ENCODE measurements around the gene PPP2R5D.

Gene PPP2R5D

GRCh38 chr6:42963855-42964605 is 20.3 kb upstream of the PPP2R5D start:
- no peak overlapping the region for H3K4me3 ChIP-seq (replicated peaks; ENCODE audit: low read depth, low read length)
- peak; percentile 70 for DNase-seq (ENCODE audit: low read depth)
- peak; percentile 36 for TF ChIP-seq CTCF (IDR thresholded peaks at IDR 0.05; ENCODE audit: low read length, missing control alignments)

- H3K4me3 ChIP-seq (replicated peaks; ENCODE audit: low read depth, low read length), result no peak overlapping the region
- TF ChIP-seq CTCF (IDR thresholded peaks at IDR 0.05; ENCODE audit: low read length, missing control alignments), result no peak
- no peak for DNase-seq (ENCODE audit: low read depth)
Measured at GRCh38 chr6:42966571-42966970, 17.8 kb upstream of the PPP2R5D start.

- DNase-seq (ENCODE audit: low read depth), result no peak
- no peak for TF ChIP-seq CTCF (IDR thresholded peaks at IDR 0.05; ENCODE audit: low read length, missing control alignments)
- no peak overlapping the region for H3K4me3 ChIP-seq (replicated peaks; ENCODE audit: low read depth, low read length)
Measured at GRCh38 chr6:42967228-42967627, 17.1 kb upstream of the PPP2R5D start.

- H3K4me3 ChIP-seq (replicated peaks; ENCODE audit: low read depth, low read length), result no peak overlapping the region
- no peak for TF ChIP-seq CTCF (IDR thresholded peaks at IDR 0.05; ENCODE audit: low read length, missing control alignments)
- DNase-seq (ENCODE audit: low read depth), result no peak
Measured at GRCh38 chr6:42968126-42968701, 16.2 kb upstream of the PPP2R5D start.

- no peak for DNase-seq (ENCODE audit: low read depth)
- H3K4me3 ChIP-seq (replicated peaks; ENCODE audit: low read depth, low read length), result no peak overlapping the region
- TF ChIP-seq CTCF (IDR thresholded peaks at IDR 0.05; ENCODE audit: low read length, missing control alignments), result no peak
Measured at GRCh38 chr6:42968783-42969182, 15.6 kb upstream of the PPP2R5D start.

GRCh38 chr6:42969431-42969830 is 14.9 kb upstream of the PPP2R5D start:
- no peak for DNase-seq (ENCODE audit: low read depth)
- no peak overlapping the region for H3K4me3 ChIP-seq (replicated peaks; ENCODE audit: low read depth, low read length)
- TF ChIP-seq CTCF (IDR thresholded peaks at IDR 0.05; ENCODE audit: low read length, missing control alignments), result no peak

- H3K4me3 ChIP-seq (replicated peaks; ENCODE audit: low read depth, low read length), result no peak overlapping the region
- no peak for DNase-seq (ENCODE audit: low read depth)
- no peak for TF ChIP-seq CTCF (IDR thresholded peaks at IDR 0.05; ENCODE audit: low read length, missing control alignments)
Measured at GRCh38 chr6:42969934-42970333, 14.4 kb upstream of the PPP2R5D start.
